Effector memory CD4-positive, alpha-beta T cell (primary cell): ENCODE measurements around the gene MACROD2.
"Not testable (repeated sequence)": the region's sequence is repeated elsewhere in the genome, so short reads cannot be mapped to it uniquely, and the experiment has no call there.

Source experiments
- DNase-seq, 3 donors: peaks; one replicate each; pipeline ENCODE4 v3.0.0-alpha.2; 2020
- H3K27ac ChIP-seq: 2 replicates; pipeline ENCODE4 v1.7.0; 2013; ENCODE audit warnings: mild to moderate bottlenecking, low read length, moderate library complexity; ENCODE audit not compliant: insufficient read depth, poor library complexity, severe bottlenecking
- H3K27me3 ChIP-seq: replicated peaks from 2 replicates; pipeline ENCODE4 v1.7.0; 2013; ENCODE audit warnings: mild to moderate bottlenecking, low read length; ENCODE audit not compliant: insufficient read depth, control insufficient read depth, poor library complexity, severe bottlenecking
- H3K36me3 ChIP-seq: 2 replicates; pipeline ENCODE4 v1.7.0; 2013; ENCODE audit warnings: mild to moderate bottlenecking, low read length, moderate library complexity; ENCODE audit not compliant: control insufficient read depth, insufficient read depth
- H3K4me1 ChIP-seq: 2 replicates; pipeline ENCODE4 v1.7.0; 2013; ENCODE audit warnings: low read length, mild to moderate bottlenecking; ENCODE audit not compliant: control insufficient read depth, insufficient read depth, poor library complexity, severe bottlenecking
- H3K4me3 ChIP-seq: 2 replicates; pipeline ENCODE4 v1.7.0; 2013; ENCODE audit warnings: low read length, low read depth, mild to moderate bottlenecking; ENCODE audit not compliant: insufficient read depth, poor library complexity, severe bottlenecking
- H3K9me3 ChIP-seq: 2 replicates; pipeline ENCODE4 v1.7.0; 2013; ENCODE audit warnings: mild to moderate bottlenecking, low read length, moderate library complexity; ENCODE audit not compliant: control insufficient read depth

The MACROD2 gene

GRCh38 chr20:14226051-14227049, 231.0 kb downstream of the MACROD2 start:
- DNase-seq, H3K36me3 ChIP-seq, H3K27me3 ChIP-seq, H3K27ac ChIP-seq, H3K4me3 ChIP-seq, H3K4me1 ChIP-seq, H3K9me3 ChIP-seq: not testable (repeated sequence)

GRCh38 chr20:14232650-14233049, 237.3 kb downstream of the MACROD2 start:
- H3K4me3 ChIP-seq, result no peak overlapping the region
- DNase-seq, result no peak

GRCh38 chr20:14234666-14235295, 239.5 kb downstream of the MACROD2 start:
- H3K9me3 ChIP-seq, result no peaks in the 10 kb centered on the region
- no peak overlapping the region for H3K4me3 ChIP-seq
- H3K27ac ChIP-seq, result no peak overlapping the region
- no peak for DNase-seq
- H3K27me3 ChIP-seq, result no peaks in the 10 kb centered on the region
- no peaks in the 10 kb centered on the region for H3K4me1 ChIP-seq
- H3K36me3 ChIP-seq, result no peaks in the 10 kb centered on the region

More at GRCh38 chr20:14232650-14233049, 237.3 kb downstream of the MACROD2 start:
- Histone ChIP-seq H3K27me3 (no peaks in the 10 kb centered on the region), H3K4me1 (no peaks in the 10 kb centered on the region), H3K36me3 (no peaks in the 10 kb centered on the region), H3K9me3 (no peaks in the 10 kb centered on the region), H3K27ac (no peak overlapping the region)

- H3K27ac ChIP-seq, result no peak overlapping the region
- DNase-seq, result no peak
- no peaks in the 10 kb centered on the region for H3K36me3 ChIP-seq
Measured at GRCh38 chr20:14235355-14235754, 240.0 kb downstream of the MACROD2 start.

GRCh38 chr20:14245368-14245970, 250.2 kb downstream of the MACROD2 start:
- Histone ChIP-seq H3K36me3 (no peaks in the 10 kb centered on the region), H3K9me3 (no peaks in the 10 kb centered on the region), H3K4me3 (no peak overlapping the region), H3K4me1 (no peaks in the 10 kb centered on the region), H3K27ac (no peak overlapping the region), H3K27me3 (no peaks in the 10 kb centered on the region)
- DNase-seq, result no peak

More at GRCh38 chr20:14235355-14235754, 240.0 kb downstream of the MACROD2 start:
- Histone ChIP-seq H3K27me3 (no peaks in the 10 kb centered on the region), H3K4me3 (no peak overlapping the region), H3K4me1 (no peaks in the 10 kb centered on the region), H3K9me3 (no peaks in the 10 kb centered on the region)

GRCh38 chr20:14259689-14260088, 264.4 kb downstream of the MACROD2 start:
- no peak for DNase-seq

GRCh38 chr20:14260367-14260766, 265.1 kb downstream of the MACROD2 start:
- Histone ChIP-seq H3K27ac (no peak overlapping the region), H3K4me1 (no peaks in the 10 kb centered on the region), H3K9me3 (no peaks in the 10 kb centered on the region), H3K27me3 (no peaks in the 10 kb centered on the region), H3K36me3 (no peaks in the 10 kb centered on the region), H3K4me3 (no peak overlapping the region)
- DNase-seq, result no peak

More at GRCh38 chr20:14259689-14260088, 264.4 kb downstream of the MACROD2 start:
- H3K27me3 ChIP-seq, result no peaks in the 10 kb centered on the region
- no peaks in the 10 kb centered on the region for H3K9me3 ChIP-seq
- H3K27ac ChIP-seq, result no peak overlapping the region
- no peak overlapping the region for H3K4me3 ChIP-seq
- no peaks in the 10 kb centered on the region for H3K4me1 ChIP-seq
- H3K36me3 ChIP-seq, result no peaks in the 10 kb centered on the region

- no peak overlapping the region for H3K27ac ChIP-seq
- no peak for DNase-seq
- no peaks in the 10 kb centered on the region for H3K36me3 ChIP-seq
- no peaks in the 10 kb centered on the region for H3K27me3 ChIP-seq
- H3K4me3 ChIP-seq, result no peak overlapping the region
- H3K4me1 ChIP-seq, result no peaks in the 10 kb centered on the region
- H3K9me3 ChIP-seq, result no peaks in the 10 kb centered on the region
Measured at GRCh38 chr20:14264869-14265268, 269.6 kb downstream of the MACROD2 start.

- H3K27me3 ChIP-seq, result no peaks in the 10 kb centered on the region
- no peak for DNase-seq
- no peaks in the 10 kb centered on the region for H3K9me3 ChIP-seq
- H3K36me3 ChIP-seq, result no peaks in the 10 kb centered on the region
- no peaks in the 10 kb centered on the region for H3K4me1 ChIP-seq
- no peak overlapping the region for H3K4me3 ChIP-seq
- H3K27ac ChIP-seq, result no peak overlapping the region
Measured at GRCh38 chr20:14266246-14266645, 270.9 kb downstream of the MACROD2 start.

- not testable (repeated sequence) for H3K36me3 ChIP-seq, H3K9me3 ChIP-seq, H3K4me3 ChIP-seq, H3K27me3 ChIP-seq, H3K4me1 ChIP-seq, DNase-seq, H3K27ac ChIP-seq
Measured at GRCh38 chr20:14270751-14271150, 275.4 kb downstream of the MACROD2 start.
